ENCODE measurements around the gene YIPF1. TPM values are rescaled to one million over a fixed set of nuclear protein-coding genes. Genes with fewer than 3 reads are reported as not detected.
A peak's percentile ranks its signal among the peaks of the same experiment; 100 is the strongest.

YIPF1 gene
- total and polyA plus RNA-seq, 5 donors, result 13.3 to 15.7 (median 15.6) TPM

DNA sequence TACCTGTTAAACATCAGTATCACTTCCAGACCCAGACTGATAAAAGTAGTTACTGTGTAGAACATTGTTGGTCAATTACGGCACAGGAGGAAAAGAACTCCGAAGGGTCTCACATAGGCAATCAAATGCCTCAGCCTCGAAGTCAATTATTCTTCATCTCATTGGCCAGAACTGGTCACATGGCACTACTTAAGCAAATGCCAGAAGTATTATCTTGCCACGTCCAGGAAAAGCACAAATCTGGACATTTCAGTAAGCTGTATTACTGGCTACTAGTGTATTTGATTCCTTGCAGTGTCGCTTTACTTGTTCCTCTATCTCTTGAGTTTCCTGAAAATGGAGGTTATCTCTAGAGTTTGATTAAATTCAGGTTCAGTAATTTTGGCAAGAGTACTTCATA is 28.7 kb upstream of the YIPF1 start:
- WGBS, result 55% methylated on average over 5 of the region's 5 CpGs

GRCh38 chr1:53913352-53914033 is 23.9 kb upstream of the YIPF1 start:
- Histone ChIP-seq H3K4me1 (ENCODE audit: control insufficient read depth, insufficient read depth, low read length) (no peaks in the 10 kb centered on the region), H3K27ac (ENCODE audit: low read length) (no peak overlapping the region), H3K9me3 (ENCODE audit: control insufficient read depth, low read length) (no peaks in the 10 kb centered on the region), H3K27me3 (ENCODE audit: control insufficient read depth, insufficient read depth) (no peaks in the 10 kb centered on the region), H3K4me3 (ENCODE audit: low read length) (no peak overlapping the region)
- DNase-seq (no peak), ATAC-seq (no peak)
- WGBS, result 77% methylated on average over 5 of the region's 5 CpGs
- intact Hi-C loops (cut with DNase I), result no loop called here

More for the DNA sequence above, 28.7 kb upstream of the YIPF1 start:
- intact Hi-C loops (cut with DNase I), result no loop called here
- Histone ChIP-seq H3K27ac (ENCODE audit: low read length) (no peak overlapping the region), H3K4me1 (ENCODE audit: control insufficient read depth, insufficient read depth, low read length) (no peaks in the 10 kb centered on the region), H3K9me3 (ENCODE audit: control insufficient read depth, low read length) (no peaks in the 10 kb centered on the region), H3K27me3 (ENCODE audit: control insufficient read depth, insufficient read depth) (no peaks in the 10 kb centered on the region), H3K4me3 (ENCODE audit: low read length) (no peak overlapping the region)
- ATAC-seq (peak; percentile 61 to 74), DNase-seq (no peak)

GRCh38 chr1:53911442-53911841 is 21.8 kb upstream of the YIPF1 start:
- ATAC-seq, result no peak
- no peak for DNase-seq
- intact Hi-C loops (cut with DNase I), result no loop called here
- Histone ChIP-seq H3K27me3 (ENCODE audit: control insufficient read depth, insufficient read depth) (no peaks in the 10 kb centered on the region), H3K4me1 (ENCODE audit: control insufficient read depth, insufficient read depth, low read length) (no peaks in the 10 kb centered on the region), H3K4me3 (ENCODE audit: low read length) (no peak overlapping the region), H3K9me3 (ENCODE audit: control insufficient read depth, low read length) (no peaks in the 10 kb centered on the region), H3K27ac (ENCODE audit: low read length) (no peak overlapping the region)
- WGBS, result 94% methylated on average over 4 of the region's 4 CpGs

DNA sequence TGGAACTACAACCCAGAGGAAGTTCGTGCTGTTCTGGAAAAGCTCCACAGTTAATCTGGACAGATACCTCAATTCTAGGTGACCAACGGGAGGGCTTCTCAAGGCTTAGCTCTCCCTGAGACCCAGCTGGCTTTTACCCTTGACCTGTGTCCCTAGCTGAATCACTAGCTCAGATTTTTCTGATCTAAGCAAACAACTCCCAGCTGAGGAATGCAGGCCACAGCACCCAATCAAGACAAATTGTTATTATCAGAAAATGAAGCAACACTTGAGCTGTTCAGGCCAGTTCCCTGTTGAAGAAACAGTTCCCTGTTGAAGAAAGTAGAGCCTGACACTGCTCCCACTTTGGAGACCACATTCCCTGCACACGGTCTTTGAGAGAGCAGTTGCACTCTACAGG is 20.3 kb upstream of the YIPF1 start:
- 76% methylated on average over 3 of the region's 3 CpGs for WGBS
- DNase-seq, result no peak
- H3K27me3 ChIP-seq (ENCODE audit: control insufficient read depth, insufficient read depth), result no peaks in the 10 kb centered on the region

DNA sequence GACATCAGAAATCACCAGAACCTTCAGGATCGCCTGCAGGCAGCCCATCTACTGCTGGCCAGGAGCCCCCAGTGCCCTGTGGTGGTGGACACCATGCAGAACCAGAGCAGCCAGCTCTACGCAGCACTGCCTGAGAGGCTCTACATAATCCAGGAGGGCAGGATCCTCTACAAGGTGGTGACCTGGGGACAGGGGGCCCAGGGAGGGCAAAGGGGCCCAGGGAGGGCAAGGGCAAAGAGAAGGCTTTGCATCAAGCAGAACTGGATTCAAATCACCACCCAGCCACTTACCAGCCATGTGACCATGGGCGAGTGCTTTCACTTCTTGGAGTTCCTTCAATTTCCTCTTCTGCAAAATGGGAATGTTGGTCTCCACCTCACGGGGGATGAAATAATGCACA is 16.5 kb upstream of the YIPF1 start:
- no peaks in the 10 kb centered on the region for H3K9me3 ChIP-seq (ENCODE audit: control insufficient read depth, low read length)
- no peak for DNase-seq
- H3K27me3 ChIP-seq (ENCODE audit: control insufficient read depth, insufficient read depth), result no peaks in the 10 kb centered on the region
- WGBS, result 90% methylated on average over 4 of the region's 4 CpGs
- intact Hi-C loops (cut with DNase I), result no loop called here
- H3K27ac ChIP-seq (ENCODE audit: low read length), result no peak overlapping the region
- no peak for ATAC-seq
- H3K4me1 ChIP-seq (ENCODE audit: control insufficient read depth, insufficient read depth, low read length), result no peaks in the 10 kb centered on the region
- H3K4me3 ChIP-seq (ENCODE audit: low read length), result no peak overlapping the region

More for the DNA sequence above, 20.3 kb upstream of the YIPF1 start:
- Histone ChIP-seq H3K9me3 (ENCODE audit: control insufficient read depth, low read length) (no peaks in the 10 kb centered on the region), H3K4me3 (ENCODE audit: low read length) (no peak overlapping the region), H3K4me1 (ENCODE audit: control insufficient read depth, insufficient read depth, low read length) (no peaks in the 10 kb centered on the region), H3K27ac (ENCODE audit: low read length) (no peak overlapping the region)
- intact Hi-C loops (cut with DNase I), result no loop called here
- no peak for ATAC-seq

- ATAC-seq, result no peak
- Histone ChIP-seq H3K27ac (ENCODE audit: low read length) (no peak overlapping the region), H3K27me3 (ENCODE audit: control insufficient read depth, insufficient read depth) (no peaks in the 10 kb centered on the region), H3K4me3 (ENCODE audit: low read length) (no peak overlapping the region), H3K4me1 (ENCODE audit: control insufficient read depth, insufficient read depth, low read length) (no peaks in the 10 kb centered on the region), H3K9me3 (ENCODE audit: control insufficient read depth, low read length) (no peaks in the 10 kb centered on the region)
- WGBS, result 96% methylated on average over 8 of the region's 8 CpGs
- DNase-seq, result no peak
- intact Hi-C loops (cut with DNase I), result no loop called here
Measured at GRCh38 chr1:53905509-53905908, 15.9 kb upstream of the YIPF1 start.

DNA sequence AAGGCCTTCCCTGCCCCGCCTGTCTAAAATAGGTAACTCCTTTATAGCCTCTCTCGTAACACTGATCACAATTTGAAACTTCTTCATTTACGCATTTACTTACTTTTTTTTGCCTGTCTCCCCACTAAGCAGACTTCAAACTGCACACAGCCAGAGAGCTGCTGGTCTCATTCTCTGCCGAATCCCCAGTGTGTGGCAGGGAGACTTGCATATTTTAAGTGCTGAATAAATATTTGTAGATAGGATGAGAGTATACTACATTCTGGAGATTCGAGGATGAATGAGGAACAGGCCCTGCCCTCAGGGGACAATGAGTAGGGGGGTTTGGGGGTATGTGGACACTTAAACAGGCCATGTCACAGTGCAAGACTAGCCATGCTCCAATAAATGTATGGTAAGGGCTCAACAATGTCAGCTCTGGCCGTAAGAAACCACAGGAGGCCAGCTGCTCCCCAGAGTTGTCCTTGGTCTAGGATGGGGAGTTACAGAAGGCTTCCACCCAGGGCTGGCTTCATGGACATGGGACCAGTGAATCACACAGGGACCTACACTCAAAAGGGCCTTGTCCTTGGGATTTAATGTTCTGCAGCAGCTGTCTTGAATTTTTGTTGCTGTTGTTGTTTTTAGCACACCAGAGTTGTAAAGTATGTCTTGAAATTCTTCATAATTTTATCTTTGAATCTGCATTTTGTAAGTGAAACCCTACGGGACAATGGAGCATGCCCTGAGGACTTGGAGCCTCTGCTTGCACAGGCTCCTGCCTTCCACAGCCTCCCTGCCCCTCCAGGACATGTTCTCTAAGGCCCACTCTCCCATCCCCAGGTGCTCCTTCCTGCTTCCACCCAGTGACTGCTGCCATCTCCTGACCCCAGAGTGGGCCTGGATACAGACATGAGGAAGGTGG is 12.9 kb upstream of the YIPF1 start:
- Histone ChIP-seq H3K4me3 (ENCODE audit: low read length) (no peak overlapping the region), H3K4me1 (ENCODE audit: control insufficient read depth, insufficient read depth, low read length) (no peaks in the 10 kb centered on the region), H3K27ac (ENCODE audit: low read length) (no peak overlapping the region), H3K9me3 (ENCODE audit: control insufficient read depth, low read length) (no peaks in the 10 kb centered on the region), H3K27me3 (ENCODE audit: control insufficient read depth, insufficient read depth) (no peaks in the 10 kb centered on the region)
- WGBS, result 75% methylated on average over 7 of the region's 7 CpGs
- DNase-seq, result no peak
- ATAC-seq, result no peak
- intact Hi-C loops (cut with DNase I), result no loop called here

DNA sequence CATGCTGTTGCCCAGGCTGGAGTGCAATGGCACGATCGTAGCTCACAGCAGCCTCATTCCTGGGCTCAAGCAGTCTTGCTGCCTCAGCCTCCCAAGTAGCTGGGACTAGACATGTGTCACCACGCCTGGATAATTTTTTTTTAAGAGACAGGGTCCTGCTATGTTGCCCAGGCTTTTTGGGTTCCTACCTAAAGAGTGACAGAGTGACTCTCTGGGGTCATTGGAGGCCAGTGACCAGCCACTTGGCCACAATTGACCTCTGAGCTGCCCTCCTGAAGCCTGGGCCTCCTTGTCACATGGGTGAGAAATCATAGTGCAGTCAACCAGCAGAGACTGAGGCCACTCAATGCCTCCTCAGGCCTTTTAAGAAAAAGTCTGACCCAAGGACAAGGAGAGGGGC is 10.1 kb upstream of the YIPF1 start:
- 93% methylated on average over 3 of the region's 3 CpGs for WGBS
- no peaks in the 10 kb centered on the region for H3K27me3 ChIP-seq (ENCODE audit: control insufficient read depth, insufficient read depth)
- H3K4me3 ChIP-seq (ENCODE audit: low read length), result no peak overlapping the region
- H3K9me3 ChIP-seq (ENCODE audit: control insufficient read depth, low read length), result no peaks in the 10 kb centered on the region
- no peak overlapping the region for H3K27ac ChIP-seq (ENCODE audit: low read length)
- intact Hi-C loops (cut with DNase I), result loop anchor here in 1 of 4 donors (10.0 kb wide), 1 partner anchor 45 kb away; the partner anchor contains the start of genes IFT25 and LRRC42
- no peaks in the 10 kb centered on the region for H3K4me1 ChIP-seq (ENCODE audit: control insufficient read depth, insufficient read depth, low read length)
- no peak for ATAC-seq
- DNase-seq, result no peak

GRCh38 chr1:53899206-53899628 is 9.6 kb upstream of the YIPF1 start:
- no peaks in the 10 kb centered on the region for H3K4me1 ChIP-seq (ENCODE audit: control insufficient read depth, insufficient read depth, low read length)
- no peaks in the 10 kb centered on the region for H3K27me3 ChIP-seq (ENCODE audit: control insufficient read depth, insufficient read depth)
- intact Hi-C loops (cut with DNase I), result loop anchor here in 1 of 4 donors (10.0 kb wide), 1 partner anchor 46 kb away; the partner anchor contains the start of genes IFT25 and LRRC42
- no peak overlapping the region for H3K4me3 ChIP-seq (ENCODE audit: low read length)
- 8% methylated on average over 2 of the region's 2 CpGs for WGBS
- ATAC-seq (peak in 1 of 2 donors; percentile 33), DNase-seq (peak in 2 of 3 donors; percentile 63 to 64)
- no peaks in the 10 kb centered on the region for H3K9me3 ChIP-seq (ENCODE audit: control insufficient read depth, low read length)
- H3K27ac ChIP-seq (ENCODE audit: low read length), result no peak overlapping the region

DNA sequence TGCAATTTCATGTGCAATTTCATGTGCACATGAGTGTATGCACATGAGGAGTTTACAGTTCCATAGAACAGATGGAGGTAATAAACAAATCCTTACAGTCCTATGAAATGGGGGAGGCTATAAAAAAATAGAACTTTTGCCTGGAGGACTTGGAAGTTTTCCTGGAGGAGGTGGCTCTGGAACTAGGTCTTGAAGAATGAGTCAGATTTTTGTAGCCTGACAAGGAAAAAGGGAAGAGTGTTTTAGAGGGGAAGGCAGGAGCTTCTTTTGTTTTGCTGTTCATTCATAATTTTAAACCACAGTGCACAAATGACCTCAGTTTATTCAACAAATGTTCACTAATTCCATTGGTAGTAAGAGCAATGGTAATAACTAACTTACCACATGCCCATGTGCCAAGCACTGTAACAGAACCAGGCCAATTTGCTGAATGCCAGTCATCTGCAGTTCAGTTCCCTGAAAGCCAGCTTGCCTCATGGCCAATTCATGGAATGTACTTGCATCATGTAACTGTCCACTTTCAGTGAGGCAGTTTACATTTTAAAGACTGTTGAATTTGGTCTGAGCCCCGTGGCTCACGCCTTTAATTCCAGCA is 7.1 kb upstream of the YIPF1 start:
- Histone ChIP-seq H3K9me3 (ENCODE audit: control insufficient read depth, low read length) (no peaks in the 10 kb centered on the region), H3K4me3 (ENCODE audit: low read length) (no peak overlapping the region), H3K27ac (ENCODE audit: low read length) (no peak overlapping the region), H3K27me3 (ENCODE audit: control insufficient read depth, insufficient read depth) (no peaks in the 10 kb centered on the region), H3K4me1 (ENCODE audit: control insufficient read depth, insufficient read depth, low read length) (no peaks in the 10 kb centered on the region)
- no peak for DNase-seq
- intact Hi-C loops (cut with DNase I), result loop anchor here in 1 of 4 donors (10.0 kb wide), 1 partner anchor 48 kb away; the partner anchor contains the start of genes IFT25 and LRRC42
- ATAC-seq, result no peak
- 62% methylated on average over 2 of the region's 2 CpGs for WGBS

- no peaks in the 10 kb centered on the region for H3K4me1 ChIP-seq (ENCODE audit: control insufficient read depth, insufficient read depth, low read length)
- no peak overlapping the region for H3K27ac ChIP-seq (ENCODE audit: low read length)
- intact Hi-C loops (cut with DNase I), result loop anchor here in 1 of 4 donors (10.0 kb wide), 1 partner anchor 49 kb away; the partner anchor contains the start of genes IFT25 and LRRC42
- H3K27me3 ChIP-seq (ENCODE audit: control insufficient read depth, insufficient read depth), result no peaks in the 10 kb centered on the region
- ATAC-seq (no peak), DNase-seq (no peak)
- no peaks in the 10 kb centered on the region for H3K9me3 ChIP-seq (ENCODE audit: control insufficient read depth, low read length)
- WGBS, result 69% methylated on average over 6 of the region's 6 CpGs
- no peak overlapping the region for H3K4me3 ChIP-seq (ENCODE audit: low read length)
Measured at GRCh38 chr1:53895421-53895820, 5.8 kb upstream of the YIPF1 start.

All from right cardiac atrium (tissue), 5 donors.